WI38 (cell line): ENCODE measurements around the gene TMEM123.
"Not testable (repeated sequence)": the region's sequence is repeated elsewhere in the genome, so short reads cannot be mapped to it uniquely, and the experiment has no call there.

ENCODE experiments used
- H3K4me3 ChIP-seq: 2 replicates; pipeline ENCODE4 v1.5.1; 2011; ENCODE audit warnings: low read depth, mild to moderate bottlenecking, control low read depth, low read length
- CTCF ChIP-seq: IDR thresholded peaks from 2 replicates; pipeline ENCODE4 v1.5.1; 2012; ENCODE audit warnings: low read depth, mild to moderate bottlenecking, control low read depth, low read length

TMEM123 gene

DNA sequence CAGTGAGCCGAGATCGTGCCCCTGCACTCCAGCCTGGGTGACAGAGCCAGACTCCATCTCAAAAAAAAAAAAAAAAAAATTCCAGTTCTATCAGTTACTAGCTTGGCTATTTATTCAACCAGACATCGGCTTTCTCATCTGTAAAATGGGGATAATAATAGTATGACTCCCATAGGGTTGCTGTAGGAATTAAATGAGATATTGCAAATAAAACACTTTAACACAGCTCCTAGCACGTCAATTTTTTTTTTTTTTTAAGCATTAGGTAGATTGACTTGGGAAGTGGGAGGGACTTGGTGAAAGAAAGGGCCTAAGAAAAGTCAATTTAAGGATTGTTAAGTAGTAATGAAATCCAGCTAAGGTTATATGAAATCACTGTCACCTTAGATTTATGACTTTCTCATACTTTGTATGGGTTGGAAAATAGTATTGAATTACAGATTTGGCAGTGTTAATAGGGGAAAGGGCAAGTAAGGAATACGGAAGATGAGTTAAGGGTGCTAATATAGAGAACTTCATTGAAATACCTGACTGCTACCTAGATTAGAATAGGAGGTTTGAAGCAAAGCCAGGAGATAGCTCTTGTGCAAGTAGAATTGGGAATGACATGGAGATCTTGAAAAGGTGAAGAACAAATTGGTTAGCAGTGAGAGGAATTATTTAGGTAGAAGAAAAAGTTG, 76.7 kb downstream of the TMEM123 start:
- TF ChIP-seq CTCF: no peak
- no peak overlapping the region for H3K4me3 ChIP-seq

DNA sequence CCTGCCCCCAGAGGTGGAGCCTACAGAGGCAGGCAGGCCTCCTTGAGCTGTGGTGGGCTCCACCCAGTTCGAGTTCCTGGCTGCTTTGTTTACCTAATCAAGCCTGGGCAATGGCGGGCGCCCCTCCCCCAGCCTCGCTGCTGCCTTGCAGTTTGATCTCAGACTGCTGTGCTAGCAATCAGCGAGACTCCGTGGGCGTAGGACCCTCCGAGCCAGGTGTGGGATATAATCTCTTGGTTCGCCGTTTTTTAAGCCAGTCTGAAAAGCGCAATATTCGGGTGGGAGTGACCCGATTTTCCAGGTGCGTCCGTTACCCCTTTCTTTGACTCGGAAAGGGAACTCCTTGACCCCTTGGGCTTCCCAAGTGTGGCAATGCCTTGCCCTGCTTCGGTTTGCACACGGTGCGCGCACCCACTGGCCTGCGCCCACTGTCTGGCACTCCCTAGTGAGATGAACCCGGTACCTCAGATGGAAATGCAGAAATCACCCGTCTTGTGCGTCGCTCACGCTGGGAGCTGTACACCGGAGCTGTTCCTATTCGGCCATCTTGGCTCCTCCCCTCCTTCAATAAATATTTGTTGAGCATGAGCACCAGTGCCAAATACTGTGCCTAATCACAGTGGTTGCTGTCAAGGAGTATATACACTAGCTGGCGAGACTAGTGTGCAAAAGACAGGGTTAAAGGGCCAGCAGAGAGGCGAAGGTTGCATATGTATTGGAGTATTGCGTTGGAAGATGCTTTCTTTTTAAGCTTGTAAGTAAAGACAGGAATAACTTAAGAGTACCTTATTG, 77.7 kb downstream of the TMEM123 start:
- H3K4me3 ChIP-seq: not testable (repeated sequence)

DNA sequence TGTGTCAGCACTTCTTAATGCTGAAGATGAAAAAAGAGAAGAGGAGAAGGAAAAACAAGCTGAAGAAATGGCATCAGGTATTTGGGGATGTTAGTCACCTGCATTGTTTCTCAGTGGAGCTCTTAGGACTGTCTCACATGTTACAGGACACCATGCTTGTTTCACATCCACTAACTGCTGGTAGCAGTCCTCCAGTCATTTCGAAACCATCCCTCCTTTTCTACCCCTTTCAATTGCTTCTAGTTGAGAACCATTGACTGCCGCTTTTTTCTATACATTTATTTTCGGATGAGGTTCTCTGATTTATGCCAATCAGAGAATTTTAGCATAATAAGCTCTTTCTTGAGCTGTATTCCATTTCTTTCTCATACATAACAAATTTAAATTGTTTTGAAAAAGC, 84.1 kb downstream of the TMEM123 start:
- no peak for TF ChIP-seq CTCF
- no peak overlapping the region for H3K4me3 ChIP-seq

GRCh38 chr11:102367364-102367763, 85.2 kb downstream of the TMEM123 start:
- no peak overlapping the region for H3K4me3 ChIP-seq
- no peak for TF ChIP-seq CTCF

DNA sequence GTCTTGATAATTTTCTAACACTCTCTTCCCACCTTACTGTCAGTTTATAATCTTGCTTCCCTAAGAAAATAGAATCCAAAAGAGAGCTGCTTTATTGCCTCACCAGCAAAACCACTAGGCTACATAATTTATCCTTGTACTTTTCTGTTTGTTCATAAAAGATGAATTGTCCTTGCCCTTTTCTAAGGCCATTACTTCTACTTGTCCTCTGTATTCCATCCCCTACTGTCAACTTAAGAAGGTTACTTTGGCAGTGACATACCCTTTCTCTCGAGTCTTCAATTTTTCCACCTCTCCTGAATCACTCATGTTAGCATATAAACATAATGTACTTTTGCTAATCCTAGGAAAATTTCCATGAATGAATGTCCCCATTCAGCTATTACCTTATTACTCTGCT, 87.6 kb downstream of the TMEM123 start:
- no peak overlapping the region for H3K4me3 ChIP-seq
- TF ChIP-seq CTCF: no peak

- TF ChIP-seq CTCF: no peak
- H3K4me3 ChIP-seq: no peak overlapping the region
These were observed 91.2 kb downstream of the TMEM123 start for GRCh38 chr11:102361086-102362031.

DNA sequence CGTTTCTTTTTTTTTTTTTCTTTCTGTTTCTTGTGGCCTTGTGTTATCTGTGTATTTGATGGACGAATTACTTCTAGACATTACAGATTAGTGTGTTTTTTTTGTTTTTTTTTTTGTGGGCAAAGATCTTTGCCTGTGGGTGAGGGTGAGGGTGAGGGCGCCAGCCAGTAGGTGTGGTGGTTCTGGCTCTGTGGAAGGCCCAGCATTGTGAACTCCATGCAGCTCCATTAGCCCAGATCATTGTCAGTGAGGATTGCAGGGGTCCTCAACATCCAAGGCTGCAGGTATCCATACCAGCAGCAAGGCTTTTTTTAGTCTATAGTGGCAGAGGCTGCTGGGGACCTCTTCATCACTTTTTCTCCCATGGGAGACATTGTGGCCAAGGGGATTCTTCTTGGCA, 91.9 kb downstream of the TMEM123 start:
- TF ChIP-seq CTCF: no peak
- H3K4me3 ChIP-seq: no peak overlapping the region
